H9 (cell line): ENCODE results near the gene AKAP12. TPM values are rescaled to one million over a fixed set of nuclear protein-coding genes. Genes with fewer than 3 reads are reported as not detected.

Experiments
- DNase-seq: peaks from one replicate; pipeline ENCODE4 v3.0.0-alpha.2; 2017
- H2AFZ ChIP-seq: one replicate; pipeline ENCODE4 v1.6.1; 2013; ENCODE audit warnings: mild to moderate bottlenecking, low read length, control low read depth, moderate library complexity
- H2AK5ac ChIP-seq: 2 replicates; pipeline ENCODE4 v1.6.1; 2013; ENCODE audit warnings: low read length, control low read depth, mixed read lengths; ENCODE audit not compliant: insufficient read length
- H2BK120ac ChIP-seq: one replicate; pipeline ENCODE4 v1.6.1; 2013; ENCODE audit warnings: low read depth, mild to moderate bottlenecking, low read length, control low read depth, inconsistent platforms; ENCODE audit not compliant: poor library complexity, severe bottlenecking
- H2BK12ac ChIP-seq: 2 replicates; pipeline ENCODE4 v1.6.1; 2013; ENCODE audit warnings: low read length, control low read depth, mixed read lengths, low read depth; ENCODE audit not compliant: insufficient read length
- H2BK15ac ChIP-seq: 2 replicates; pipeline ENCODE4 v1.6.1; 2013; ENCODE audit warnings: low read depth, low read length, control low read depth
- H2BK20ac ChIP-seq: one replicate; pipeline ENCODE4 v1.6.1; 2013; ENCODE audit warnings: low read depth, mild to moderate bottlenecking, low read length, control low read depth, inconsistent platforms; ENCODE audit not compliant: poor library complexity, severe bottlenecking
- H2BK5ac ChIP-seq: 2 replicates; pipeline ENCODE4 v1.6.1; 2013; ENCODE audit warnings: low read length, control low read depth, mixed read lengths; ENCODE audit not compliant: insufficient read length
- H3K14ac ChIP-seq: 2 replicates; pipeline ENCODE4 v1.6.1; 2013; ENCODE audit warnings: low read length, control low read depth; ENCODE audit not compliant: insufficient read depth
- H3K18ac ChIP-seq: 2 replicates; pipeline ENCODE4 v1.6.1; 2013; ENCODE audit warnings: low read depth, mild to moderate bottlenecking, mixed read lengths, low read length, control low read depth; ENCODE audit not compliant: insufficient read length
- H3K23ac ChIP-seq: 2 replicates; pipeline ENCODE4 v1.6.1; 2013; ENCODE audit warnings: low read length, control low read depth, mixed read lengths, low read depth; ENCODE audit not compliant: insufficient read length
- H3K23me2 ChIP-seq: 2 replicates; pipeline ENCODE4 v1.6.1; 2013; ENCODE audit warnings: low read depth, mild to moderate bottlenecking, mixed read lengths, low read length, control low read depth; ENCODE audit not compliant: insufficient read length, poor library complexity, severe bottlenecking
- H3K27ac ChIP-seq: 2 replicates; pipeline ENCODE4 v1.5.1; 2013; ENCODE audit warnings: low read length, control low read depth, mixed read lengths, low read depth; ENCODE audit not compliant: insufficient read length
- H3K27me3 ChIP-seq: 2 replicates; pipeline ENCODE4 v1.6.1; 2013; ENCODE audit warnings: low read length, control low read depth, inconsistent platforms; ENCODE audit not compliant: insufficient read depth
- H3K4ac ChIP-seq: 2 replicates; pipeline ENCODE4 v1.6.1; 2013; ENCODE audit warnings: low read depth, mild to moderate bottlenecking, control low read depth, inconsistent platforms, low read length, moderate library complexity
- H3K4me1 ChIP-seq: 2 replicates; pipeline ENCODE4 v1.6.1; 2013; ENCODE audit warnings: low read length, control low read depth, inconsistent platforms; ENCODE audit not compliant: insufficient read depth
- H3K4me2 ChIP-seq: 2 replicates; pipeline ENCODE4 v1.6.1; 2013; ENCODE audit warnings: low read length, control low read depth, mixed read lengths; ENCODE audit not compliant: insufficient read length, insufficient read depth
- H3K56ac ChIP-seq: 2 replicates; pipeline ENCODE4 v1.6.1; 2013; ENCODE audit warnings: low read depth, mild to moderate bottlenecking, mixed read lengths, low read length, control low read depth; ENCODE audit not compliant: insufficient read length
- H3K79me1 ChIP-seq: 2 replicates; pipeline ENCODE4 v1.6.1; 2013; ENCODE audit warnings: low read depth, mild to moderate bottlenecking, moderate library complexity, low read length, control low read depth, inconsistent platforms; ENCODE audit not compliant: insufficient read depth, poor library complexity, severe bottlenecking
- H3K79me2 ChIP-seq: 2 replicates; pipeline ENCODE4 v1.6.1; 2013; ENCODE audit warnings: low read length, control low read depth, inconsistent platforms; ENCODE audit not compliant: insufficient read depth
- H3K9ac ChIP-seq: 2 replicates; pipeline ENCODE4 v1.6.1; 2013; ENCODE audit warnings: low read length, control low read depth, mixed read lengths; ENCODE audit not compliant: insufficient read length; ENCODE audit errors: extremely low read depth
- H3K9me3 ChIP-seq: one replicate; pipeline ENCODE4 v1.6.1; 2013; ENCODE audit warnings: low read depth, low read length, inconsistent platforms; ENCODE audit not compliant: control insufficient read depth
- H3T11ph ChIP-seq: one replicate; pipeline ENCODE4 v1.6.1; 2013; ENCODE audit warnings: mild to moderate bottlenecking, low read length, control low read depth, inconsistent platforms
- H4K20me1 ChIP-seq: one replicate; pipeline ENCODE4 v1.6.1; 2013; ENCODE audit not compliant: control insufficient read depth, insufficient read length, insufficient read depth
- H4K5ac ChIP-seq: 2 replicates; pipeline ENCODE4 v1.6.1; 2013; ENCODE audit warnings: low read depth, mild to moderate bottlenecking, mixed read lengths, low read length, control low read depth; ENCODE audit not compliant: insufficient read length
- H4K8ac ChIP-seq: replicated peaks from 2 replicates; pipeline ENCODE4 v1.6.1; 2013; ENCODE audit warnings: low read length, control low read depth, mixed read lengths, low read depth; ENCODE audit not compliant: insufficient read length
- H4K91ac ChIP-seq: 2 replicates; pipeline ENCODE4 v1.6.1; 2013; ENCODE audit warnings: low read depth, mild to moderate bottlenecking, moderate library complexity, mixed read lengths, low read length, control low read depth; ENCODE audit not compliant: insufficient read length
- H3K27ac Mint-ChIP-seq, 3 experiments: 2 replicates in 2 of 3; 3 replicates in 1 of 3; pipeline ENCODE4 v1.8.0; 2020 to 2021; ENCODE audit warnings: mixed read lengths in 3 of 3, mild to moderate bottlenecking in 1 of 3, moderate library complexity in 1 of 3
- H3K27me3 Mint-ChIP-seq: 2 replicates; pipeline ENCODE4 v1.8.0; 2021; ENCODE audit warnings: low read depth, mild to moderate bottlenecking, moderate library complexity, mixed read lengths
- H3K36me3 Mint-ChIP-seq, 3 experiments: 2 replicates in 2 of 3; 3 replicates in 1 of 3; pipeline ENCODE4 v1.8.0; 2020 to 2021; ENCODE audit warnings: low read depth in 3 of 3, mixed read lengths in 3 of 3; ENCODE audit not compliant: insufficient read depth in 1 of 3
- H3K4me1 Mint-ChIP-seq, 2 experiments: 2 replicates each; pipeline ENCODE4 v1.8.0; 2020; ENCODE audit warnings: mixed read lengths in 2 of 2
- H3K4me3 Mint-ChIP-seq, 2 experiments: 2 replicates in 1 of 2; 3 replicates in 1 of 2; pipeline ENCODE4 v1.8.0; 2020 to 2021; ENCODE audit warnings: mild to moderate bottlenecking in 2 of 2, mixed read lengths in 2 of 2, moderate library complexity in 1 of 2
- H3K9me3 Mint-ChIP-seq, 2 experiments: 2 replicates in 1 of 2; 3 replicates in 1 of 2; pipeline ENCODE4 v1.8.0; 2020; ENCODE audit warnings: mild to moderate bottlenecking in 2 of 2, mixed read lengths in 2 of 2, moderate library complexity in 1 of 2
- CTCF ChIP-seq: fragments of 200-600 bp; sonication (generic); conservative IDR thresholded peaks from 3 replicates; pipeline ENCODE4 v1.8.0; 2021; ENCODE audit warnings: antibody characterized with exemption, mild to moderate bottlenecking
- WGBS: extraction: QIAGEN DNeasy Blood & Tissue Kit; methylation state at CpG from one replicate; pipeline ENCODE4 v1.1.7; 2013; ENCODE audit warnings: missing lambda C conversion rate, low lambda C conversion rate, mixed read lengths; ENCODE audit not compliant: insufficient read length; ENCODE audit errors: extremely low coverage; 5-methylcytosine and 5-hydroxymethylcytosine counted together
- total RNA-seq: library from RNA; stranded (reverse); gene quantifications from 2 replicates; pipeline ENCODE4 v1.2.1, GENCODE V29; 2021

Gene AKAP12
- total RNA-seq, 1 experiment from 2014 or later, result 52.3 TPM

GRCh38 chr6:151289399-151290007 lies 49.7 kb downstream of the AKAP12 start:
- Histone ChIP-seq H3K23ac (no peak overlapping the region), H3K23me2 (no peaks in the 10 kb centered on the region), H3K27ac (no peak overlapping the region), H3K27me3 (no peaks in the 10 kb centered on the region), H3K56ac (no peak overlapping the region), H3K4ac (no peak overlapping the region), H2BK20ac (no peak overlapping the region), H3K4me1 (no peaks in the 10 kb centered on the region), H3K4me2 (no peak overlapping the region), H2AK5ac (no peak overlapping the region), H2BK12ac (no peak overlapping the region), H2AFZ (no peak overlapping the region), H3K9ac (no peak overlapping the region), H2BK15ac (no peak overlapping the region), H3K9me3 (no peaks in the 10 kb centered on the region), H2BK120ac (no peak overlapping the region), H4K91ac (no peak overlapping the region), H3K79me1 (no peaks in the 10 kb centered on the region), H4K5ac (no peak overlapping the region), H2BK5ac (no peak overlapping the region), H3T11ph (no peak overlapping the region), H3K18ac (no peak overlapping the region), H3K14ac (no peak overlapping the region), H4K8ac (no peak overlapping the region), H3K79me2 (no peaks in the 10 kb centered on the region; the same call in 1 of the 2 replicates), H4K20me1 (no peaks in the 10 kb centered on the region)
- DNase-seq, result no peak
- H3K36me3 Mint-ChIP-seq, result peaks cover 0 to 1% (median 0%) of the 10 kb centered on the region in 3 experiments; a peak in 1 of 7 replicates
- TF ChIP-seq CTCF, result no peak
- peaks cover 27 to 38% of the 10 kb centered on the region in 2 experiments for H3K4me1 Mint-ChIP-seq
- no peak overlapping the region for H3K27ac Mint-ChIP-seq
- no peaks in the 10 kb centered on the region for H3K9me3 Mint-ChIP-seq
- H3K27me3 Mint-ChIP-seq, result no peaks in the 10 kb centered on the region
- no CpG with 5 or more reads among the region's 2 CpGs for WGBS
- H3K4me3 Mint-ChIP-seq, result no peak overlapping the region
